AG04449 (cell line): ENCODE measurements around the gene C16orf90.

Experiments used
- CTCF ChIA-PET: fragments of 350-600 bp; formaldehyde crosslinking; extraction: SDS; loops from one replicate; lab custom pipeline; 2021; ENCODE audit warnings: antibody characterized with exemption; lab: Yijun Ruan, JAX
- POLR2A ChIA-PET: fragments of 400-600, 350-600 bp; formaldehyde crosslinking; extraction: SDS; loops from one replicate; lab custom pipeline; 2020; ENCODE audit warnings: antibody characterized with exemption, inconsistent platforms; lab: Yijun Ruan, JAX
- DNase-seq: peaks from one replicate; pipeline ENCODE4 v3.0.0-alpha.2; 2010; ENCODE audit warnings: low read depth, low spot score
- H3K4me3 ChIP-seq: 2 replicates; pipeline ENCODE4 v1.5.1; 2011; ENCODE audit warnings: low read depth, mild to moderate bottlenecking, control low read depth, low read length
- CTCF ChIP-seq: IDR thresholded peaks from one replicate; pipeline ENCODE4 v1.5.1; 2011; ENCODE audit warnings: mild to moderate bottlenecking, moderate library complexity, low read length, control low read depth, inconsistent platforms; ENCODE audit not compliant: insufficient read depth; ENCODE audit errors: missing control alignments

C16orf90 gene

GRCh38 chr16:3471518-3472176, 23.6 kb downstream of the C16orf90 start:
- no peak for TF ChIP-seq CTCF
- POLR2A ChIA-PET: no interaction called here
- H3K4me3 ChIP-seq: no peak overlapping the region
- CTCF ChIA-PET: interaction anchor here (0.6 kb wide), 1 partner anchor 9 kb away, joined by 3 read pairs; no protein-coding TSS in a partner anchor
- DNase-seq: no peak

GRCh38 chr16:3470723-3471122, 24.6 kb downstream of the C16orf90 start:
- no peak for TF ChIP-seq CTCF
- POLR2A ChIA-PET: no interaction called here
- CTCF ChIA-PET: no interaction called here
- no peak for DNase-seq
- H3K4me3 ChIP-seq: no peak overlapping the region

GRCh38 chr16:3469736-3470135, 25.6 kb downstream of the C16orf90 start:
- CTCF ChIA-PET: no interaction called here

GRCh38 chr16:3468501-3468900, 26.8 kb downstream of the C16orf90 start:
- ChIA-PET POLR2A (interaction anchor here (0.6 kb wide), 1 partner anchor 8 kb away, joined by 3 read pairs; no protein-coding TSS in a partner anchor), CTCF (no interaction called here)
- H3K4me3 ChIP-seq: no peak overlapping the region
- no peak for DNase-seq
- no peak for TF ChIP-seq CTCF

More at GRCh38 chr16:3469736-3470135, 25.6 kb downstream of the C16orf90 start:
- TF ChIP-seq CTCF: no peak
- DNase-seq: no peak
- POLR2A ChIA-PET: no interaction called here
- no peak overlapping the region for H3K4me3 ChIP-seq

GRCh38 chr16:3467921-3468320, 27.4 kb downstream of the C16orf90 start:
- no peak overlapping the region for H3K4me3 ChIP-seq
- TF ChIP-seq CTCF: no peak
- ChIA-PET CTCF (no interaction called here), POLR2A (interaction anchor here (0.6 kb wide), 1 partner anchor 8 kb away, joined by 3 read pairs; no protein-coding TSS in a partner anchor)
- DNase-seq: no peak

- CTCF ChIA-PET: interaction anchor here (1.0 kb wide), 1 partner anchor 200 kb away, joined by 3 read pairs; no protein-coding TSS in a partner anchor
- no peak overlapping the region for H3K4me3 ChIP-seq
- no peak for DNase-seq
- no peak for TF ChIP-seq CTCF
- POLR2A ChIA-PET: no interaction called here
Observed at GRCh38 chr16:3467182-3467581, 28.1 kb downstream of the C16orf90 start.
